GM19397 (cell line): ENCODE data around the gene SPACA7.

Experiments
- ATAC-seq: cut with Tn5 transposase; IDR thresholded peaks from one replicate; pipeline ENCODE4 v1.9.1; 2021; ENCODE audit warnings: mild to moderate bottlenecking, moderate library complexity; ENCODE audit not compliant: unreplicated experiment

The SPACA7 gene, protein sequence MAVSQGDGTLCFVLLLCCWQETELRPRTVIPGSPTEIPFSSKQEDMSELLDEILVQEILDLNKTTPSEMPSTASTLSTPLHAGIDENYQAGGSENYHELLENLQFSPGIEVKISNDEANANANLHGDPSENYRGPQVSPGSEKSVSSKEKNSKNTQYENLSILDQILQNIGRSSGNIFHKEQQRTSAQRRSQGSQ

GRCh38 chr13:112376050-112376681 lies at the start of gene SPACA7:
TSS of gene SPACA7 (plus strand) at chr13:112376355. CDS start at chr13:112376386, 31 bp downstream.
- ATAC-seq = no peak

- ATAC-seq = no peak
Measured at GRCh38 chr13:112326821-112327370, 49.3 kb upstream of the SPACA7 start.

GRCh38 chr13:112328936-112329335 lies 47.2 kb upstream of the SPACA7 start:
- no peak for ATAC-seq

DNA sequence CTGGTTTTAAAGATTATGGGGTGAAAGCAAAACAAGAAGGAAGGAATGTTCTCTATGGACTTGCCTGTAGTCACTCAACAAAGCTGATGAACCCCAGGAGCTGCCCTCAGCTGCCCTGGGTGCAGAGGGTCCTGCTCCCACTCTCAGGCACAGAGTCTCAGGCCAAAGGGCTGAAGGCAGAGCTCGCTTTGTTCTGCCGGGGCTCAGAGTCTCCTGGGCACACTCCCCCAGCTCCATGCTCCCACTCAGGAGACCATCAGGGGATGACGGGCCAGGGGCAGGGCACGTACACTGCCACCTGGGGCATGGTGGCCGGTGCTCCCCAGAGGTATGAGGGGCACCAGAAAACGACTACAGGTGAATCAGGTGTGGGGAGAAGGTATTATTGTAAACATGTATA lies 46.8 kb upstream of the SPACA7 start:
- no peak for ATAC-seq

DNA sequence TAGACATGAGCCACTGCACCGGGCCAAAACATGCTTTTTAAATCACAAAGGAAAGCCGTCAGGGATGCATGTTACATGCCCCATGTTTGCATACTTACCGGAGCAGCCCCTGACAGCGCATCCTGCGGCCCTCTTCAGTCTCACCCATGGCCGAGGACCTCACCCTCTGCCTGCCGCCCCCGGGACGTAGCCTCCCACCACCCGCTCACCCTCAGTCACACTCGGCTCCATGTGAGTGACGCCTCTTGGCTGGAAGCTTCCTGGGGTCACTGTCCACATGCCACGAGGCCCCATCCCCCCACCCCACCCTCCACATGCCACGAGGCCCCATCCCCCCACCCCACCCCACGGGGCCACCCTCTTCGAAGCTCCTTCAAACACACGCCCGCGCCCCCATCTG lies 46.1 kb upstream of the SPACA7 start:
- no peak for ATAC-seq

GRCh38 chr13:112330479-112331381 lies 45.4 kb upstream of the SPACA7 start:
- ATAC-seq = no peak

DNA sequence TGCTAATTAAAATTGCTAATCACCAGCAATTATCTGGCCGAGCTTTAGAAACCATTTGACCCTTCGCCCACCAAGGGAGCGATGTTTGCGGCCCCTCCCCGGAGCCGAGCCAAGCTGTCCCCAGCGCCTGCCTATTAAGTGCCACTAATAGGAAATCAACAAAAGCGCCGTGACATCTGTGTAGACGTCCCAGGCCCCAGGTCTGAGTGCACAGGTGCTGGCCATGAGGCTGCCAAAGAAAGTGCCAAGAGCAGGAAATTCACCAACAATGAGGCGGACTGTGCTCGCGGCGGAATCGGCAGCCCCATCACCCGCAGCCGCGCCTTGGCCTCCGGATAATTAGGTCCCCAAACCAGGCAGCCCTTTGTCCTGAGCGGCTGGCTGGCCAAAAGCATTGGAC lies 44.5 kb upstream of the SPACA7 start:
- ATAC-seq = no peak

DNA sequence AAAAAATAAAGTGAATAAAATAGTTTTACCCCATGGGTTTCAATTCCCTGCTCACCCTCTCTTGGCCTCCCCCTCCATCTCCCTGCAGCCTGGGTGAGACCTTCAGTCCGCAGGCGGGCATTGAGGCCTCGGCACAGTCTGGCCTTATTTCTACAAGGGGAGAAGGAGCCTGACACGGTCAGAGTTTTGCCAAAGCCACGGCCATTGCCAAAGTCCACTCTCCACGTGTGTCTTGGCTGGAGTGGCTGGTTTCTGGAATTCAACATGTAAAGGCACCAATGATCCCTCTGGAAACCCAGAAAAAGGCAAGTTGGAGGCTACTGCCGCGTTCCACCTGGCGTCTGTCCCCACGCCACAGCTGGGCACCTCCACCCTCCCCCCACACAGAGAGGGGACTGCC lies 43.4 kb upstream of the SPACA7 start:
- no peak for ATAC-seq

- ATAC-seq = no peak
Measured at GRCh38 chr13:112333756-112334543, 42.2 kb upstream of the SPACA7 start.

DNA sequence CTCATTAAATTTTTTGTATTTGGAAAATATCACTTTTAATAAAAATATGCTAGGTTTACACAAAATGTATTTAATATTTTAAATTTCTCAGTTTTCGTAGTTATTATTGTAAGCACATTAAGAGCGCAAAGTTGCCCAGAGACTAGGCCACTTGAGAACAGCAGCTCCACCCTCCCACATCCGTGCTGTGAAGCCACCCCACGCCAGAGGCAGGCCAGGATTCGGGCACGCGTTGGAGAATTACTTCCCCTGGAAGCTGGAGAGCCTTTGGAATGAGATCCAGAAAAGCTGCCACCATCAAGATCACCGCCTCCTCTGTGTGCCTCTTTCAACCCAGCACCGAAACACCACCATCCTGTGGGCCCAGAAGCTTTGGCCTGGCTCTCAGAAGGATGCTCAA lies 41.0 kb upstream of the SPACA7 start:
- no peak for ATAC-seq

GRCh38 chr13:112341446-112341845 lies 34.7 kb upstream of the SPACA7 start:
- ATAC-seq = no peak

GRCh38 chr13:112341976-112342735 lies 34.0 kb upstream of the SPACA7 start:
- ATAC-seq = no peak

GRCh38 chr13:112342841-112343361 lies 33.3 kb upstream of the SPACA7 start:
- no peak for ATAC-seq

DNA sequence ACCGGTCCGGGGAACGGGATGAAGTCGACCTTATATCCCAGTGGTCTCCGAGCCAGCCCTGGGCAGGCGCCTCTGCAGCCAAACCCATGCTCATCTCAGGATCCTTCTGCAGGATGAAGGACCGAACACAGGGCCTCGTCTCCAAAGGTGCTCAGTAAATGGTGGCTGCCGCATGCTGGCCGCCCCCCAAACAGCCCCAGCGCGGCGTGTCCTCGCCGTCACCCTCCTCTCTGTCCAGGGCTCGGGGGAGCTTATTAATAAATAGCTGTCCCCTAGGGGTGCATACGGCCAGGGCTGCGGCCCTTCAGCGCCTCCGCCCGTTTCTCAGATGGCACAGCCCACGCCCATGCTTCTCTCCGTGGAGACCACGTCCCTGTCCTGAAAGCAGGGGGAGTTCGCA lies 32.6 kb upstream of the SPACA7 start:
- no peak for ATAC-seq

GRCh38 chr13:112345826-112346172 lies 30.4 kb upstream of the SPACA7 start:
- ATAC-seq = no peak

GRCh38 chr13:112346173-112346898 lies 29.8 kb upstream of the SPACA7 start:
- no peak for ATAC-seq

GRCh38 chr13:112346899-112347229 lies 29.3 kb upstream of the SPACA7 start:
- ATAC-seq = no peak

DNA sequence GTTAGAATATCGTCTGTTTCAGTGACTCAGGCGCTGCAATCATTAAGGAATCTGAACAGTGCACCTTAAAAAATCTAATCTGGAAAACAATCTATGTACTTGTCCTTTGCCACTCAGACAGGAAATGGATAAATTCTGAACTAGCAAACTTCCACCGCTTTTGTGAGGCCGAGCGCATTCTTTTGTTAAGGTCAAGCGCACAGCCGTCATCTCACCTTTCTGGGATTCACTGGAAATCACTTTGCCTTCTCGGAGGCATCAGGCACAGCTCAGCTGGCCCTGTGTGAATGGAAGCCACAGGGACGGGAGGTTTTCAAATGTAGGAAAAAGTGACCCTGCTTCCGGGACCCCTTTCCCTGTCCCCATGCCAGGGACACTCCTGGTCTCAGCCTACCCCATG lies 28.2 kb upstream of the SPACA7 start:
- no peak for ATAC-seq

DNA sequence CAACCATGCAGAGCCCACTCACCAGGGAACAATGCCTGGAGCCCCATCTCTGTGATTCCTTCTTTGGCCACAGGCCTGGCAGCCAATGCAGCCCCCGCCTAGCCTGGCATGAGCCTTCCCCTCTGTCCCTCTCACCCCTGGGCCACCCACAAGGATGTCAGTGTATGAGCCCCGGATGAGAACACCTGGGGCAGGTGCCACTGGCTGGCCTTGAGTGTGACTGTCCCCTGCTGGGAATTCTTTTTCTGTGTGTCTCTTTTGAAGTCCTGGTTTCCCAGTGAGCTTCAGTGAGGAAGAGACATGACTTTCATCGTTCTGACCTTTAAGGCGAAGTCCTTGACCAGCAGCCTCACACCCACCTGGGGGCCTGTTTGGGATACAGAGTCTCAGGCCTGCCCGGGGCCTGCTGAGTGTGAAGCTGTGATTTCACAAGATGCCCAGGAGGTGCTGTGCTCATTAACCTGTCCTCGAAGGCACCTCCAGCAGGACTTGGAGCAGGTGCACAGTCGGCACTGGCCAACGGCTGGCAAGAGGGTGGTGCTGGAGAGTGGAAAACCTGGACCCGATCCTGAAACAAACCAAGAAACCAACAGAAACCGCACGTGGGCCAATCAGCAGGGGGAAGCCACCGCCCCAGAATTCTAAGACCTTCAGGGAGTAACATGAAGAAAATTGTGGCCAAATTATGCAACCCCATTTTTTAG lies 27.4 kb upstream of the SPACA7 start:
- no peak for ATAC-seq
